Endothelial cell of umbilical vein (primary cell): ENCODE results near the gene ETV4. TPM values are rescaled to one million over a fixed set of nuclear protein-coding genes. Genes with fewer than 3 reads are reported as not detected.

Experiments used
- BruUV-seq: library from RNA; stranded (reverse); fragments of 400-500 nt; replicated peaks from 2 replicates; lab custom pipeline; 2021; lab: Mats Ljungman, UMichigan
- CTCF ChIA-PET: fragments of 300-600, 350-600 bp; sonication (Branson Sonifier 250); formaldehyde crosslinking; loops from one replicate; lab custom pipeline; 2021; ENCODE audit warnings: antibody characterized with exemption, inconsistent platforms; lab: Charles Lee
- POLR2A ChIA-PET: fragments of 300-600, 350-600 bp; sonication (Branson Sonifier 250); formaldehyde crosslinking; loops from one replicate; lab custom pipeline; 2021; ENCODE audit warnings: antibody characterized with exemption, inconsistent platforms; lab: Charles Lee
- DNase-seq: peaks from one replicate; pipeline ENCODE4 v3.0.0-alpha.2; 2011; ENCODE audit warnings: low read depth, low spot score
- FAIRE-seq: peaks from 2 replicates; lab custom pipeline; 2011; peaks lifted over from hg19 to GRCh38; lab: Jason Lieb, UNC
- H2AFZ ChIP-seq: 2 replicates; pipeline ENCODE4 v1.6.0; 2012; ENCODE audit warnings: low read depth, low read length, control low read depth, inconsistent platforms
- H3K27ac ChIP-seq: 2 replicates; pipeline ENCODE4 v1.5.1; 2011; ENCODE audit warnings: low read depth, mild to moderate bottlenecking, control low read depth, low read length, moderate library complexity; ENCODE audit not compliant: insufficient read depth
- H3K27me3 ChIP-seq, 2 experiments: 2 replicates each; pipeline versions ENCODE4 v1.6.0 to v1.6.1; 2011; ENCODE audit warnings: low read length in 2 of 2, mixed read lengths in 1 of 2; ENCODE audit not compliant: control insufficient read depth in 2 of 2, insufficient read depth in 2 of 2
- H3K36me3 ChIP-seq, 2 experiments: 2 replicates in 1 of 2; 3 replicates in 1 of 2; pipeline ENCODE4 v1.5.1; 2011; ENCODE audit warnings: low read length in 2 of 2, mild to moderate bottlenecking in 1 of 2, moderate library complexity in 1 of 2; ENCODE audit not compliant: control insufficient read depth in 2 of 2, insufficient read depth in 2 of 2; ENCODE audit errors: extremely low read depth in 1 of 2
- H3K4me1 ChIP-seq: 3 replicates; pipeline ENCODE4 v1.5.1; 2011; ENCODE audit warnings: mild to moderate bottlenecking, low read length; ENCODE audit not compliant: control insufficient read depth, insufficient read depth; ENCODE audit errors: extremely low read depth
- H3K4me2 ChIP-seq: 2 replicates; pipeline ENCODE4 v1.6.1; 2011; ENCODE audit warnings: low read length, control low read depth, mixed read lengths; ENCODE audit not compliant: insufficient read depth
- H3K4me3 ChIP-seq, 3 experiments: fragments of 200-600 bp in 1 of 3; sonication (generic), shearing (Covaris generic) in 1 of 3; replicated peaks in 1 of 3; 2 replicates each; pipeline ENCODE4 v1.5.1; 2011 to 2016; ENCODE audit warnings: control low read depth in 3 of 3, low read length in 3 of 3, mild to moderate bottlenecking in 2 of 3, inconsistent platforms in 1 of 3, low read depth in 1 of 3, moderate library complexity in 1 of 3; ENCODE audit not compliant: insufficient read depth in 1 of 3
- H3K79me2 ChIP-seq: 2 replicates; pipeline ENCODE4 v1.6.0; 2012; ENCODE audit warnings: low read length, inconsistent platforms; ENCODE audit not compliant: control insufficient read depth, insufficient read depth
- H3K9ac ChIP-seq: replicated peaks from 2 replicates; pipeline ENCODE3; 2011; ENCODE audit warnings: low read length, control low read depth; ENCODE audit not compliant: insufficient read depth; ENCODE audit errors: extremely low read depth
- H3K9me1 ChIP-seq: replicated peaks from 3 replicates; pipeline ENCODE4 v1.6.0; 2011; ENCODE audit warnings: mild to moderate bottlenecking, low read length; ENCODE audit not compliant: control insufficient read depth, insufficient read depth; ENCODE audit errors: extremely low read depth
- H3K9me3 ChIP-seq: replicated peaks from 2 replicates; pipeline ENCODE4 v1.5.1; 2012; ENCODE audit warnings: low read length, inconsistent platforms; ENCODE audit not compliant: control insufficient read depth, insufficient read depth
- H4K20me1 ChIP-seq: replicated peaks from 2 replicates; pipeline ENCODE3; 2011; ENCODE audit warnings: mild to moderate bottlenecking, low read length; ENCODE audit not compliant: control insufficient read depth, insufficient read depth; ENCODE audit errors: extremely low read depth
- EZH2 ChIP-seq: IDR thresholded peaks from 2 replicates; pipeline ENCODE4 v1.6.1; 2012; ENCODE audit warnings: borderline replicate concordance, low read depth, mild to moderate bottlenecking, moderate library complexity, low read length, inconsistent platforms; ENCODE audit not compliant: severe bottlenecking
- FOS ChIP-seq: IDR thresholded peaks from 2 replicates; pipeline ENCODE4 v1.6.1; 2011; ENCODE audit warnings: mild to moderate bottlenecking, low read length, moderate library complexity, borderline replicate concordance; ENCODE audit not compliant: insufficient read depth
- GATA2 ChIP-seq: IDR thresholded peaks from 2 replicates; pipeline ENCODE4 v1.7.0; 2011; ENCODE audit warnings: low read depth, mild to moderate bottlenecking, moderate library complexity, mixed read lengths, low read length; ENCODE audit not compliant: insufficient read length, insufficient read depth
- JUN ChIP-seq: IDR thresholded peaks from 2 replicates; pipeline ENCODE4 v1.6.1; 2011; ENCODE audit warnings: borderline replicate concordance, low read depth; ENCODE audit not compliant: insufficient read length, insufficient read depth
- MAX ChIP-seq: IDR thresholded peaks from 2 replicates; pipeline ENCODE4 v1.6.1; 2011; ENCODE audit not compliant: insufficient read depth, insufficient read length
- MYC ChIP-seq: IDR thresholded peaks from one replicate; pipeline ENCODE4 v1.6.1; 2011; ENCODE audit warnings: mild to moderate bottlenecking, low read depth, low read length
- POLR2A ChIP-seq: IDR thresholded peaks from 2 replicates; pipeline ENCODE4 v1.6.1; 2012; ENCODE audit warnings: low read depth, mild to moderate bottlenecking, control low read depth, low read length
- POLR2AphosphoS5 ChIP-seq: IDR thresholded peaks from 2 replicates; pipeline ENCODE4 v1.6.1; 2012; ENCODE audit warnings: low read depth, mild to moderate bottlenecking, control low read depth, low read length, moderate library complexity; ENCODE audit not compliant: insufficient read depth
- dilution Hi-C: fragments of 300-500 bp; cut with MboI; formaldehyde crosslinking; loops from one replicate; pipeline ENCODE4 v1.15.0; 2019; ENCODE audit warnings: low sequenced_read_pairs; ENCODE audit not compliant: extremely low pct_ligation_motif_present
- intact Hi-C: fragments of 100-400 bp; cut with micrococcal nuclease; formaldehyde crosslinking; loops from one replicate; pipeline ENCODE4 v1.10.0; 2022
- polyA plus RNA-seq, 4 experiments: library from polyadenylated mRNA; depleted of rRNA in 3 of 4; stranded (reverse) in 3 of 4; unstranded in 1 of 4; fragments of >200 nt; gene quantifications; 2 replicates each; pipeline versions ENCODE4 v1.2.1 to v1.2.3, GENCODE V29; 2011 to 2012; ENCODE audit warnings: missing spikeins in 1 of 4
- total RNA-seq: library from RNA; stranded (reverse); gene quantifications from 2 replicates; pipeline ENCODE4 v1.2.3, GENCODE V29; 2021
- TF ChIP-seq, protein P1 (sequence below), 2 donors: IDR thresholded peaks; 1 replicate in 1 of 2; 2 replicates in 1 of 2; pipeline ENCODE4 v1.5.1; 2011; ENCODE audit warnings: low read length in 2 of 2, mild to moderate bottlenecking in 2 of 2, moderate library complexity in 2 of 2, control low read depth in 1 of 2, inconsistent platforms in 1 of 2, low read depth in 1 of 2; ENCODE audit not compliant: insufficient read depth in 1 of 2; ENCODE audit errors: extremely low read depth in 1 of 2

The ETV4 gene
- total and polyA plus RNA-seq, 2 donors (not counting 3 experiments of a cell fraction or from before 2014, with no cell fraction given) = 7.3 to 32.2 TPM

DNA sequence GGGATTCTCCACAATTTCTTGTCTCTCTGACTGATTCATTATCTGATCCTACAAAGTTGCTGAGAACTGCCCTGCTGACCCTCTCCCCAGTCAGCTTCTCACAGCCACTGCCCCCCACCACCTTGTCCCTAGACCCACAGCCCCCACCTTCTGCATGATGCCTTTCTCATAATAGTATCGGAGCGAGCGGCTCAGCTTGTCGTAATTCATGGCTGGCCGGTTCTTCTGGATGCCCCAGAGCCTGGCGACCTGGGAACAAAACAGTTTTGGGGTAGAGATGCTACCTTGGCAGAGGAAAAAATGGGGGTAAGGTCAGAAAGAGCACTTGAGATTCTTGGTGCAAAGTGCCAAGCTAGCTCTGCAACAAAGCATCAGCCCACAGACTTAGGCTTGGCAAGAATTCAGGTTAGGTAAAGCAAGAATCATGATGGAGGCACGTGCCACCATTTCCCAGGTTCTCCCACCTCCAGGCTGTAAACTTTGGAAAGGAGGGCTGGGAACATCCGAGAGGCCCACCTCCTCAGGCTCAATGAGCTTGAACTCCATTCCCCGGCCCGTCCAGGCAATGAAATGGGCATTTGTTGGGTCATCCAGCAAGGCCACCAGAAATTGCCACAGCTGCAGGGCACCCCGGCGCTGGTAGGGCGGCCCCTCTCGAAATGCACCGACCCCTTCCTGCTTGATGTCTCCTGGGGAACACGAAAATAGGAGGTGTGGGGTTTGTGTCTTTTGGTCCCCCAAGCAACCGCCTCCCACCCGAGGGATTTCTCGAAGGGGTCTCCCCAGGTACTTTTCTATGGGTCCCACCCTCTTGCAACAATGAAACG is 16.9 kb downstream of the ETV4 start:
- Histone ChIP-seq H3K4me2 (no peak overlapping the region), H4K20me1 (no peaks in the 10 kb centered on the region), H2AFZ (no peak overlapping the region), H3K9me1 (no peaks in the 10 kb centered on the region), H3K79me2 (no peaks in the 10 kb centered on the region), H3K36me3 (peaks cover 0 to 9% of the 10 kb centered on the region in 2 experiments), H3K4me3 (no peak overlapping the region), H3K4me1 (peaks cover 23% of the 10 kb centered on the region), H3K27me3 (no peaks in the 10 kb centered on the region), H3K9me3 (no peaks in the 10 kb centered on the region), H3K27ac (no peak overlapping the region), H3K9ac (no peak overlapping the region)
- intact Hi-C loops (no loop called here), dilution Hi-C loops (no loop called here)
- DNase-seq (no peak), FAIRE-seq (no peak)
- ChIA-PET CTCF (interaction anchor here (0.8 to 2.0 kb wide), 4 partner anchors 11 to 145 kb away, joined by 3 to 9 read pairs (median 6); no protein-coding TSS in a partner anchor), POLR2A (no interaction called here)
- TF ChIP-seq POLR2AphosphoS5 (no peak), GATA2 (no peak), JUN (no peak), EZH2 (no peak), FOS (no peak), MYC (no peak), MAX (no peak), POLR2A (no peak)
- TF ChIP-seq, protein P1, sequence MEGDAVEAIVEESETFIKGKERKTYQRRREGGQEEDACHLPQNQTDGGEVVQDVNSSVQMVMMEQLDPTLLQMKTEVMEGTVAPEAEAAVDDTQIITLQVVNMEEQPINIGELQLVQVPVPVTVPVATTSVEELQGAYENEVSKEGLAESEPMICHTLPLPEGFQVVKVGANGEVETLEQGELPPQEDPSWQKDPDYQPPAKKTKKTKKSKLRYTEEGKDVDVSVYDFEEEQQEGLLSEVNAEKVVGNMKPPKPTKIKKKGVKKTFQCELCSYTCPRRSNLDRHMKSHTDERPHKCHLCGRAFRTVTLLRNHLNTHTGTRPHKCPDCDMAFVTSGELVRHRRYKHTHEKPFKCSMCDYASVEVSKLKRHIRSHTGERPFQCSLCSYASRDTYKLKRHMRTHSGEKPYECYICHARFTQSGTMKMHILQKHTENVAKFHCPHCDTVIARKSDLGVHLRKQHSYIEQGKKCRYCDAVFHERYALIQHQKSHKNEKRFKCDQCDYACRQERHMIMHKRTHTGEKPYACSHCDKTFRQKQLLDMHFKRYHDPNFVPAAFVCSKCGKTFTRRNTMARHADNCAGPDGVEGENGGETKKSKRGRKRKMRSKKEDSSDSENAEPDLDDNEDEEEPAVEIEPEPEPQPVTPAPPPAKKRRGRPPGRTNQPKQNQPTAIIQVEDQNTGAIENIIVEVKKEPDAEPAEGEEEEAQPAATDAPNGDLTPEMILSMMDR (IDR thresholded peaks at IDR 0.05; ENCODE audit: extremely low read depth in 1 of 2, insufficient read depth in 1 of 2, low read depth in 1 of 2, low read length in 2 of 2) = no peak
- BruUV-seq = no TSS peak
